ENCODE data around the gene AK5.
"Not testable (repeated sequence)": the region's sequence is repeated elsewhere in the genome, so short reads cannot be mapped to it uniquely, and the experiment has no call there.

Gene AK5

DNA sequence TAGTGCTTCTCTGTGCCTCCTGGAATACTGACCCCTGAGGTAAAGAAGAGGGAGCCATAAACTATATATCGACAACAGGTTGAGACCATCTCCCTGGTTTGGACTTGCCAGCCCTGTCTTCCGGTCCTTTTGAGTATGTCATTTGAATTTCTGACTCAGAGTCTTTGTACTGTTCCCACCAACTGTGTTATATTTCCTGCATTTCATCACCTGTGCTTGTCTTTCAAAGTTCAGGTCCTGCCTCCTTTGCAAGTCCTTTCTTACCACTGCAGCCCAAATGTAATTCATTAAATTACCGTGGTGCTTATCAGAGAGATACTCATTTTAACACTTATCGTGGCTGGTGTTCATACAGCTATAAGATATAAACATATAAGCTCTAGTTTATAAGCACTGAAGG, 10.7 kb downstream of the AK5 start:
- ChIA-PET CTCF (no interaction called here), POLR2A (no interaction called here)
- TF ChIP-seq, protein P1, sequence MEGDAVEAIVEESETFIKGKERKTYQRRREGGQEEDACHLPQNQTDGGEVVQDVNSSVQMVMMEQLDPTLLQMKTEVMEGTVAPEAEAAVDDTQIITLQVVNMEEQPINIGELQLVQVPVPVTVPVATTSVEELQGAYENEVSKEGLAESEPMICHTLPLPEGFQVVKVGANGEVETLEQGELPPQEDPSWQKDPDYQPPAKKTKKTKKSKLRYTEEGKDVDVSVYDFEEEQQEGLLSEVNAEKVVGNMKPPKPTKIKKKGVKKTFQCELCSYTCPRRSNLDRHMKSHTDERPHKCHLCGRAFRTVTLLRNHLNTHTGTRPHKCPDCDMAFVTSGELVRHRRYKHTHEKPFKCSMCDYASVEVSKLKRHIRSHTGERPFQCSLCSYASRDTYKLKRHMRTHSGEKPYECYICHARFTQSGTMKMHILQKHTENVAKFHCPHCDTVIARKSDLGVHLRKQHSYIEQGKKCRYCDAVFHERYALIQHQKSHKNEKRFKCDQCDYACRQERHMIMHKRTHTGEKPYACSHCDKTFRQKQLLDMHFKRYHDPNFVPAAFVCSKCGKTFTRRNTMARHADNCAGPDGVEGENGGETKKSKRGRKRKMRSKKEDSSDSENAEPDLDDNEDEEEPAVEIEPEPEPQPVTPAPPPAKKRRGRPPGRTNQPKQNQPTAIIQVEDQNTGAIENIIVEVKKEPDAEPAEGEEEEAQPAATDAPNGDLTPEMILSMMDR (IDR thresholded peaks at IDR 0.05; ENCODE audit: control extremely low read depth, extremely low read depth, low read depth, missing control alignments), result no peak
- no peak for DNase-seq (ENCODE audit: extremely low spot score)

DNA sequence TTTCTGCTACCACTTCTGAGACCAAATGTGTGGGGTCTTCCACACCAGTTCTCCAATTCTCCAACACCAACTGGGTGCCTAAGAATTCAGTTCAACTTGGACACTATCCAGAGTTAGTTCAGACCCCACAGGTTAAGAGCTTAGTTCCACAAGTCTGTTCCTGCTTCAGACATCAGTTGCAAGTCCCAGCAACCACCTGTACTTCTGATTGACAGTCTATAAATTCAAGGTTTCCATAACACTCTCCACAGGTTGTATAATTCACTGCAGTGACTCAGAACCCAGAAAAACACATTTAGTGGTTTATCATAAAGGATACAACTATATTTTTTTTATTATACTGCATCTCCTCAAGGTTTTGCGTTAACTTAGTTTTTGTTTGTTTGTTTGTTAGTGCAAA, 18.7 kb downstream of the AK5 start:
- ChIA-PET CTCF (interaction anchor here (1.2 to 3.0 kb wide), 2 partner anchors 14 to 86 kb away, joined by 3 to 10 read pairs; no protein-coding TSS in a partner anchor), POLR2A (no interaction called here)
- no peak for DNase-seq (ENCODE audit: extremely low spot score)
- TF ChIP-seq, protein P1 (IDR thresholded peaks at IDR 0.05; ENCODE audit: control extremely low read depth, extremely low read depth, low read depth, missing control alignments), result no peak

DNA sequence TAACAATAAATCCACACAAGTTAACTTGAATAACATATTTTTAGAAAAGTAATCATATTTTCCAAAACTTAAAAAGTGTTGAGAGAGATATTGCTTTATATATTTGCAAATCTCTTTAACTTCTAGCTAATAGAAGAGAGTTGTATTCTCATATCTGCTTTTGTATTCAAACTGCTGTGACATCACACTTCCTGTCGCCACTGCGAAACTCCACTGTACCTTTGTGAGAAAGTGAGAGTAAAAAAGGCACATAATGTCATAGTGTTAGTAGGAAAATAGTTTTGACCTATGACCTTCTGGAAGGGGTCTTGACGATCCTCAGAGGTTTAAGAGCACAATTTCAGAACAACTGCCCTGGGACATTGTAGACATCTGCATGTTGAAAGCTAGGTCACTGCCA, 21.6 kb downstream of the AK5 start:
- CTCF ChIA-PET, result interaction anchor here (1.2 to 3.0 kb wide), 3 partner anchors 7 to 30 kb away, joined by 3 to 10 read pairs (median 3); no protein-coding TSS in a partner anchor
- POLR2A ChIA-PET, result no interaction called here
- TF ChIP-seq, protein P1 (IDR thresholded peaks at IDR 0.05; ENCODE audit: control extremely low read depth, extremely low read depth, low read depth, missing control alignments), result no peak
- DNase-seq (ENCODE audit: extremely low spot score), result no peak

DNA sequence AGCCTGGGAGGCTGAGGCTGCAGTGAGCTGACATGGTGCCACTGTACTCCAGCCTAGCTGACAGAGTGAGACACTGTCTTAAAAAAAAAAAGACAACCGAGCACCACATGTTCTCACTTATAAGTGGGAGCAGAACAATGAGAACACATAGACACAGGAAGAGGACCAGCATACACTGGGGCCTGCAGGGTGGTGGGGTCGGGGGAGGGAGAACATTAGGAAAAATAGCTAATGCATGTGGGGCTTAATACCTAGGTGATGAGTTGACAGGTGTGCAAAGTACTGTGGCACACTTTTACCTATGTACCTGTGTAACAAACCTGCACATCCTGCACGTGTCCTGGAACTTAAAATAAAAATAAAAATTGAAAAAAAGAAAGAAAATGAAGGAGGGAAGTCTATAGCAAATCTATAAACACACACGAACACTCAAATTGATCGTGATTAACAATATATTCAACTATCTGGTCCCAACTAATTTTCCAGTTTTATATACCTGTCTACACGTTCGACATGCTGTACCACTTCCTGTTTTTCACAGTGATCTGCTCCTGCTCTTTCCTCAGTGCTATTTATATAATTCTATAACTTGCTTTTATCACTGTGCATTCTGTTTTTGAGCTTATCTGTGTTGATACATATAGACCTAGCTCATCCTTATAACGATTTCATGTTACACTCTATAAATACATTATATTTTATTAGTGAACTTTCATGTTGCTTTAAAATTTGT, 27.2 kb downstream of the AK5 start:
- TF ChIP-seq, protein P1 (IDR thresholded peaks at IDR 0.05; ENCODE audit: control extremely low read depth, extremely low read depth, low read depth, missing control alignments), result no peak
- no peak for DNase-seq (ENCODE audit: extremely low spot score)
- ChIA-PET CTCF (no interaction called here), POLR2A (no interaction called here)

DNA sequence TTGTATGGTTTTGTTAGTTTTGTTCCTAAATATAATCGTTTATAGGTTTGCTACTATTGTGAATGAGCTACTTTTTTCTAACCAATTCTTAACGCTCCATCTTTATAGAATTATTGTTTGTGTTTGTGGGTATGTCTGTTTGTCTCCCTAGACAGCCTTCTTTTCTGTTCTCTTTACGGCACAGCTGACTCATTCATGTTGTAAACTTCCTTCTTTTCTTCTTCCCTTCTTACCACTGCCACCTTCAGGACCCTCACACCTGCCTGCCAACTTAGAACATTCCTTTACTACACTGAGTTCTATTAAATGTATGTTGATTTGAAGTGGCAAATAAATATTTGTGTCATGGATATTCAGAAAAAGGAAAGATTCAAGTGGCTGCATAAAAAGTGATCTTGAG, 29.1 kb downstream of the AK5 start:
- no peak for DNase-seq (ENCODE audit: extremely low spot score)
- CTCF ChIA-PET, result interaction anchor here (1.0 kb wide), 1 partner anchor 8 kb away, joined by 3 read pairs; no protein-coding TSS in a partner anchor
- POLR2A ChIA-PET, result no interaction called here
- TF ChIP-seq, protein P1 (IDR thresholded peaks at IDR 0.05; ENCODE audit: control extremely low read depth, extremely low read depth, low read depth, missing control alignments), result no peak

DNA sequence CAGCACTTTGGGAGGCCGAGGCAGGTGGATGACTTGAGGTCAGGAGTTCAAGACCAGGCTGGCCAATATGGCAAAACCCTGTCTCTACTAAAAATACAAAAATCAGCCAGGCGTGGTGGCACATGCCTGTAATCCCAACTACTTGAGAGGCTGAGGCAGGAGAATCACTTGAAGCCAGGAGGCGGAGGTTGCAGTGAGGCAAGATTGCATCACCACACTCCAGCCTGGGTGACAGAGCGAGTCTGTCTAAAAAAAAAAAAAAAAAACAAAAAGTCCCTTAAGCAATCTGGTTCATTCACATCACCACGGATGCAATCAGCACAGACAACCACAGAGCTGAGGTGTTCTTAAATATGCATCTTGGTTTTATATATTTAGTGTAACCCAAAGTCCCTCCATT, 30.5 kb downstream of the AK5 start:
- CTCF ChIA-PET, result interaction anchor here (2.0 kb wide), 1 partner anchor 10 kb away, joined by 4 read pairs; no protein-coding TSS in a partner anchor
- DNase-seq (ENCODE audit: extremely low spot score); POLR2A ChIA-PET: not testable (repeated sequence)

DNA sequence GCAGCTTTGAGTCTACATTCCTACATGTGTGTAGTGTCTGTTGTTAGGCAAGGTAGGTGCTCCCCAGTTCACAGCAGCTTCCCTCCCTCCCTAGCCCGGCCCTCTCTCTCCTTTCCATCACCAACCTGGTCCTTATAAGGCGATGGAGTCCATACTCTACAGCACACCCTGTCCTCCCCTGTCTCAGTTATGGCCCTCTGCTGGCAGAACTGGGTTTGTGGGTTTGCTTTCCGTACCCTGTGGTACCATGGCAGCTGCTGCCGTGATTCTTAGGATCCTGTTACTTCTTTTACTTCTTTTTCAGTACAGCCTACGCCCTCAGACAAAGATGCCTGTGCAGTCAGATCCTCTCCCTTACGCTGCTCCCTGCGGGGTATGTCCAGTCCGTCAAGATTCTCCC, 31.7 kb downstream of the AK5 start:
- POLR2A ChIA-PET, result no interaction called here

More for the DNA sequence above, 31.7 kb downstream of the AK5 start:
- TF ChIP-seq, protein P1 (IDR thresholded peaks at IDR 0.05; ENCODE audit: control extremely low read depth, extremely low read depth, low read depth, missing control alignments), result no peak
- CTCF ChIA-PET, result interaction anchor here (0.7 to 2.3 kb wide), 4 partner anchors 8 to 13 kb away, joined by 3 to 10 read pairs (median 6); no protein-coding TSS in a partner anchor
- DNase-seq (ENCODE audit: extremely low spot score), result no peak
